GM12872 (cell line): ENCODE results near the gene TASL.

ENCODE experiments used
- CTCF ChIP-seq: IDR thresholded peaks from 3 replicates; pipeline ENCODE4 v1.5.1; 2011; ENCODE audit warnings: low read depth, mild to moderate bottlenecking, low read length, moderate library complexity; ENCODE audit not compliant: insufficient read depth

TASL gene

DNA sequence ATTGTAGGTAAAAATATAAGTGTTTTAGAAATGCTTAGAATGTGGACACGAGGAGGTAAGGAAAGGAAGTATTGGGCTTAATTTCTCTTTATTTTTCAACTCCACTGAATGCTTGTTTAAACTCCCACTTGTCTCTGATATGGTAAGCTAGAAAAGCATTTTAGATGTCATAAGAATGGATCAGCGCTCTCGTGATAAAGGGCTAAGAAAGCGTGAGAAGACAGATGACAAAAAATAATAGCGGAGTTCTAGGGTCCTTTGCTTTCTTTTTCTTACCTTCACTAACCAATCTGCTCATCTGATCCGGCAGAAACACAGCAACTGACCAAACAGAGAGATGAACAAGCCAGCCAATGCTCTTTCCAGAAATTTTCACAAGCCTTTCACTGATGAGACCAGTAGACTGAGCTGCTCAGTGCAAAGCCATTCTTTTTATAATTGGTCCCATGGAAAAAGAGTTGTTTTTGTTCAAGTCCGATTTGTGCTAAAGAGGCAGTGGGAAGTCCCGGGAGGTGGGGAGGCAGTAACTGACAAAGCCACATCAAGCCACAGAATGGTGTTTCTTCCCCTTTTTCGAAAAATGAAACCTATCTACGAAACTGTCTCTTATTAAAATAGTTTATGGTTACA, at the start of gene TASL:
TSS of gene TASL (minus strand) at position 405 of the 630 bp plus-strand sequence. CDS start 17,411 bp downstream, outside the sequence.
- no peak for TF ChIP-seq CTCF

GRCh38 chrX:30626402-30626801, 48.8 kb upstream of the TASL start:
- TF ChIP-seq CTCF, result no peak

GRCh38 chrX:30622361-30622760, 44.8 kb upstream of the TASL start:
- TF ChIP-seq CTCF, result no peak

DNA sequence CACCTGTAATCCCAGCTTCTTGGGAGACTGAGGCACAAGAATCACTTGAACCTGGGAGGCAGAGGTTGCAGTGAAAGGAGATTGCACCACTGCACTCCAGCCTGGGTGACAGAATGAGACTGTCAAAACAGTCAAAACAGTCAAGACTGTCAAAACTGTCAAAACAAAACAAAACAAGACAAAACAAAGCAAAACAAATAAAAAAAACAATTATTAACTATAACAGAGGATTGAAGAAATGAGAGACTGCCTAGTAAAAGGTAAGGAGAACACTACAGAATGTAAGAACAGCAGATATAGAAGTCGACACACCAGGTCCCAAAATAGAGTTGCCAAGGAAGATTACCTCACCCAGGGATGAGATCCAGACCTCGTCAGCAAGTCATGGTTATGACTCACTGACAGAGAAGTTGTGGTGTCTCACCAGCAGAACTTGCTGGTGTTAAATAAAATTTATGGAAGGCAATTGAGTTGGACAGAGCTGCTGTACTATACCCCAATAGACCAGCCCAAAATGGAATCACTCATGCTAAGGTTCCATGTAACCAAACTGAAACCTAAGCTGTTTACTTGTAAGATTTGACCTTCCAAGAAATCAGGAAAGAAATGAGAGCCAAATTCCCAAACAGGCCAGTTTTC, 43.5 kb upstream of the TASL start:
- no peak for TF ChIP-seq CTCF

GRCh38 chrX:30620125-30620524, 42.6 kb upstream of the TASL start:
- no peak for TF ChIP-seq CTCF

- peak; percentile 35; the same call in 2 of the 3 replicates for TF ChIP-seq CTCF
These were observed 40.7 kb upstream of the TASL start for GRCh38 chrX:30618160-30618765.

- no peak for TF ChIP-seq CTCF
These were observed 37.7 kb upstream of the TASL start for GRCh38 chrX:30615229-30615628.
